CD4-positive, alpha-beta T cell (primary cell): ENCODE measurements around the gene SAMSN1. TPM values are rescaled to one million over a fixed set of nuclear protein-coding genes. Genes with fewer than 3 reads are reported as not detected.

Experiments used
- ATAC-seq: fragments of 200-7000 bp; cut with Tn5 transposase; one replicate; pipeline ENCODE4 v1.10.0; 2022; ENCODE audit warnings: mild to moderate bottlenecking; ENCODE audit not compliant: poor library complexity
- CTCF ChIA-PET: fragments of 350-600 bp; sonication (Branson Sonifier 250); formaldehyde crosslinking; loops from one replicate; lab custom pipeline; 2021; ENCODE audit warnings: antibody characterized with exemption, inconsistent platforms; lab: Charles Lee
- POLR2A ChIA-PET: fragments of 350-600 bp; sonication (Branson Sonifier 250); formaldehyde crosslinking; loops from one replicate; lab custom pipeline; 2021; ENCODE audit warnings: antibody characterized with exemption, inconsistent platforms; lab: Charles Lee
- DNase-seq, 14 experiments: peaks; one replicate each; pipeline ENCODE4 v3.0.0-alpha.2; 2013 to 2020; ENCODE audit warnings: mixed read lengths in 2 of 14
- H3K27ac ChIP-seq, 2 donors: one replicate each; pipeline versions ENCODE4 v1.5.1 to v1.7.0; 2013; ENCODE audit warnings: low read length in 2 of 2, low read depth in 1 of 2, mild to moderate bottlenecking in 1 of 2
- H3K27me3 ChIP-seq, 2 experiments: 1 replicate in 1 of 2; 2 replicates in 1 of 2; pipeline versions ENCODE4 v1.6.1 to v1.7.0; 2013; ENCODE audit warnings: low read length in 2 of 2, control low read depth in 1 of 2, mild to moderate bottlenecking in 1 of 2, moderate library complexity in 1 of 2; ENCODE audit not compliant: insufficient read depth in 2 of 2, control insufficient read depth in 1 of 2
- H3K36me3 ChIP-seq: one replicate; pipeline ENCODE4 v1.6.1; 2013; ENCODE audit warnings: low read length, control low read depth; ENCODE audit not compliant: insufficient read depth
- H3K4me1 ChIP-seq: one replicate; pipeline ENCODE4 v1.6.1; 2013; ENCODE audit warnings: low read length, control low read depth; ENCODE audit not compliant: insufficient read depth
- H3K4me3 ChIP-seq: one replicate; pipeline ENCODE4 v1.5.1; 2013; ENCODE audit warnings: mild to moderate bottlenecking, low read length, moderate library complexity
- H3K9me3 ChIP-seq, 2 experiments: 1 replicate in 1 of 2; 2 replicates in 1 of 2; pipeline versions ENCODE4 v1.6.1 to v1.7.0; 2013; ENCODE audit warnings: low read length in 2 of 2, mild to moderate bottlenecking in 2 of 2, control low read depth in 1 of 2, moderate library complexity in 1 of 2; ENCODE audit not compliant: control insufficient read depth in 1 of 2, insufficient read depth in 1 of 2
- H3K27ac Mint-ChIP-seq: one replicate; pipeline ENCODE4 v1.8.0; 2020; ENCODE audit warnings: mixed read lengths
- H3K27me3 Mint-ChIP-seq: one replicate; pipeline ENCODE4 v1.8.0; 2021; ENCODE audit warnings: mixed read lengths
- H3K36me3 Mint-ChIP-seq: one replicate; pipeline ENCODE4 v1.8.0; 2021; ENCODE audit warnings: low read depth, mixed read lengths
- H3K4me1 Mint-ChIP-seq: one replicate; pipeline ENCODE4 v1.8.0; 2021; ENCODE audit warnings: low read depth, mixed read lengths
- H3K4me3 Mint-ChIP-seq: one replicate; pipeline ENCODE4 v1.8.0; 2020; ENCODE audit warnings: mild to moderate bottlenecking, mixed read lengths
- H3K9me3 Mint-ChIP-seq: one replicate; pipeline ENCODE4 v1.8.0; 2020; ENCODE audit warnings: mixed read lengths
- intact Hi-C, 2 experiments: fragments of 100-400 bp; cut with DNase I in 1 of 2; cut with micrococcal nuclease in 1 of 2; formaldehyde crosslinking; loops; one replicate each; pipeline versions ENCODE4 v1.15.1 to v1.9.0; 2023 to 2025; cut with DNase I, micrococcal nuclease
- total RNA-seq, 174 experiments: library from RNA in 2 of 174; stranded (reverse) in 2 of 174; gene quantifications; one replicate each; pipeline ENCODE4 v1.2.3 and lab custom pipeline; 2021 to 2026
- TF ChIP-seq, protein P1 (sequence below): fragments of 200-600 bp; IDR thresholded peaks from one replicate; pipeline ENCODE4 v1.8.0; 2022; ENCODE audit warnings: antibody characterized with exemption, mild to moderate bottlenecking

Gene SAMSN1
- total RNA-seq, 2 experiments from 2014 or later = 51.2 to 51.3 TPM

DNA sequence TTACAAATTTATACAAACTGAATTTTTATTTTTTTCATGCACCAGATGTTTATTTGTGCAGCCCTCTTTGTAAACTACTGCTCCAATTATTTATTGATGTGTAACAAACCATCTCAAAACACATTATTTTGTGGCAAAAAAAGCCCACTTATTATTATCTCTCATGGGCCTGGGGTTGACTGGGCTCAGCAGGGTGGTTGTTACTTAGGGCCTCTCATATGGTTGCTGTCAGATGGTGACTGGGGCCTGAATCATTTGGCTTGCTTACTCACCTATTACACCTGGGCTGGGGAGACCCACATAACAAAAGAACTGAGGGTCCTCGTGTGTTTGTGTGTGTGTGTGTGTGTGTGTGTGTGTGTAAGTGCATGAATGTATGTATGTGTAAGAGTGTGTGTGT is 110.7 kb downstream of the SAMSN1 start:
- peaks cover 2% of the 10 kb centered on the region for H3K9me3 Mint-ChIP-seq
- no peaks in the 10 kb centered on the region for H3K4me1 ChIP-seq
- ATAC-seq = no peak

More for the DNA sequence above, 110.7 kb downstream of the SAMSN1 start:
- DNase-seq = no peak
- H3K36me3 Mint-ChIP-seq = no peaks in the 10 kb centered on the region
- intact Hi-C loops = no loop called here
- Histone ChIP-seq H3K4me3 (no peak overlapping the region), H3K36me3 (no peaks in the 10 kb centered on the region), H3K27ac (no peak overlapping the region), H3K9me3 (no peaks in the 10 kb centered on the region), H3K27me3 (no peaks in the 10 kb centered on the region)
- no peaks in the 10 kb centered on the region for H3K4me1 Mint-ChIP-seq
- TF ChIP-seq, protein P1, sequence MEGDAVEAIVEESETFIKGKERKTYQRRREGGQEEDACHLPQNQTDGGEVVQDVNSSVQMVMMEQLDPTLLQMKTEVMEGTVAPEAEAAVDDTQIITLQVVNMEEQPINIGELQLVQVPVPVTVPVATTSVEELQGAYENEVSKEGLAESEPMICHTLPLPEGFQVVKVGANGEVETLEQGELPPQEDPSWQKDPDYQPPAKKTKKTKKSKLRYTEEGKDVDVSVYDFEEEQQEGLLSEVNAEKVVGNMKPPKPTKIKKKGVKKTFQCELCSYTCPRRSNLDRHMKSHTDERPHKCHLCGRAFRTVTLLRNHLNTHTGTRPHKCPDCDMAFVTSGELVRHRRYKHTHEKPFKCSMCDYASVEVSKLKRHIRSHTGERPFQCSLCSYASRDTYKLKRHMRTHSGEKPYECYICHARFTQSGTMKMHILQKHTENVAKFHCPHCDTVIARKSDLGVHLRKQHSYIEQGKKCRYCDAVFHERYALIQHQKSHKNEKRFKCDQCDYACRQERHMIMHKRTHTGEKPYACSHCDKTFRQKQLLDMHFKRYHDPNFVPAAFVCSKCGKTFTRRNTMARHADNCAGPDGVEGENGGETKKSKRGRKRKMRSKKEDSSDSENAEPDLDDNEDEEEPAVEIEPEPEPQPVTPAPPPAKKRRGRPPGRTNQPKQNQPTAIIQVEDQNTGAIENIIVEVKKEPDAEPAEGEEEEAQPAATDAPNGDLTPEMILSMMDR = no peak
- ChIA-PET POLR2A (no interaction called here), CTCF (no interaction called here)
- H3K4me3 Mint-ChIP-seq = no peak overlapping the region
- no peak overlapping the region for H3K27ac Mint-ChIP-seq
- no peaks in the 10 kb centered on the region for H3K27me3 Mint-ChIP-seq

Other genes starting within 250 kb of the SAMSN1 start
- 10 to 100 TPM; 39.6 to 41.4 TPM for gene HSPA13, start 163.2 kb downstream of the SAMSN1 start, total RNA-seq